NCI-H187 treated with DMSO at 0.1 percent for 48 hours (cell line): Measurements from ENCODE around the gene PLCB1.

Experiments
- DNase-seq: peaks from one replicate; lab custom pipeline; 2025; lab: John Stamatoyannopoulos, UW

The PLCB1 gene

GRCh38 chr20:8895472-8895871 lies 763.4 kb downstream of the PLCB1 start:
- DNase-seq, result no peak

GRCh38 chr20:8898823-8899222 lies 766.8 kb downstream of the PLCB1 start:
- no peak for DNase-seq

GRCh38 chr20:8901237-8902025 lies 769.4 kb downstream of the PLCB1 start:
- no peak for DNase-seq

- no peak for DNase-seq
These were observed 771.9 kb downstream of the PLCB1 start for GRCh38 chr20:8903655-8904605.

GRCh38 chr20:8909596-8909995 lies 777.5 kb downstream of the PLCB1 start:
- no peak for DNase-seq

GRCh38 chr20:8912096-8912495 lies 780.0 kb downstream of the PLCB1 start:
- DNase-seq, result no peak

GRCh38 chr20:8912731-8913130 lies 780.7 kb downstream of the PLCB1 start:
- DNase-seq, result no peak

- DNase-seq, result no peak
These were observed 781.4 kb downstream of the PLCB1 start for GRCh38 chr20:8913456-8913855.

- DNase-seq, result no peak
These were observed 782.4 kb downstream of the PLCB1 start for GRCh38 chr20:8914421-8914820.

GRCh38 chr20:8917084-8917483 lies 785.0 kb downstream of the PLCB1 start:
- DNase-seq, result no peak

GRCh38 chr20:8918145-8918544 lies 786.1 kb downstream of the PLCB1 start:
- DNase-seq, result no peak

GRCh38 chr20:8924539-8924938 lies 792.5 kb downstream of the PLCB1 start:
- DNase-seq, result no peak

- no peak for DNase-seq
These were observed 798.7 kb downstream of the PLCB1 start for GRCh38 chr20:8930726-8931125.

- no peak for DNase-seq
These were observed 800.4 kb downstream of the PLCB1 start for GRCh38 chr20:8932192-8933165.

- DNase-seq, result no peak
These were observed 801.3 kb downstream of the PLCB1 start for GRCh38 chr20:8933381-8933807.

- DNase-seq, result no peak
These were observed 802.3 kb downstream of the PLCB1 start for GRCh38 chr20:8934362-8934761.
